ENCODE measurements around the gene TMED1. TPM values are rescaled to one million over a fixed set of nuclear protein-coding genes. Genes with fewer than 3 reads are reported as not detected.

The TMED1 gene
- total RNA-seq, 1 experiment from 2014 or later: 21.3 TPM

GRCh38 chr19:10817291-10818038, 18.5 kb downstream of the TMED1 start:
- intact Hi-C loops (cut with micrococcal nuclease; ENCODE audit: unreplicated experiment): no loop called here
- peaks cover 4% of the 10 kb centered on the region; the same call in 1 of the 2 replicates for H4K20me1 ChIP-seq (ENCODE audit: insufficient read depth)
- no peak overlapping the region for H2AFZ ChIP-seq
- no peak overlapping the region for H3K4me2 ChIP-seq
- H3K27ac ChIP-seq: no peak overlapping the region
- TF ChIP-seq EZH2 (IDR thresholded peaks at IDR 0.05; ENCODE audit: low read depth) (no peak), CTCF (conservative IDR thresholded peaks at IDR 0.05) (no peak)
- DNase-seq: no peak
- 0 out of 2 replicates have a peak, but pooled peaks cover 5% of the 10 kb centered on the region for H3K36me3 ChIP-seq (ENCODE audit: low read depth)
- no peaks in the 10 kb centered on the region for H3K79me2 ChIP-seq (ENCODE audit: low read depth)
- no peak overlapping the region for H3K4me3 ChIP-seq
- no peaks in the 10 kb centered on the region for H3K9me2 ChIP-seq (ENCODE audit: insufficient read depth)
- H3K4me1 ChIP-seq (replicated peaks; ENCODE audit: insufficient read depth): no peaks in the 10 kb centered on the region
- POLR2A ChIA-PET (ENCODE audit: unreplicated experiment): no interaction called here
- H3F3A ChIP-seq (ENCODE audit: insufficient read depth, low read depth): peaks cover 17% of the 10 kb centered on the region; the same call in 1 of the 2 replicates
- CTCF ChIA-PET: no interaction called here
- no peaks in the 10 kb centered on the region for H3K9me3 ChIP-seq (ENCODE audit: insufficient read depth, low read depth)
- no TSS peak for BruUV-seq (replicated peaks)
- no peaks in the 10 kb centered on the region for H3K27me3 ChIP-seq (ENCODE audit: insufficient read depth, low read depth)

- H3K4me1 ChIP-seq (replicated peaks; ENCODE audit: insufficient read depth): no peaks in the 10 kb centered on the region
- H3K36me3 ChIP-seq (ENCODE audit: low read depth): 0 out of 2 replicates have a peak, but pooled peaks cover 5% of the 10 kb centered on the region
- H3K9me2 ChIP-seq (ENCODE audit: insufficient read depth): no peaks in the 10 kb centered on the region
- CTCF ChIA-PET: no interaction called here
- POLR2A ChIA-PET (ENCODE audit: unreplicated experiment): no interaction called here
- no TSS peak for BruUV-seq (replicated peaks)
- H3F3A ChIP-seq (ENCODE audit: insufficient read depth, low read depth): peaks cover 17% of the 10 kb centered on the region; the same call in 1 of the 2 replicates
- no peak overlapping the region for H2AFZ ChIP-seq
- H4K20me1 ChIP-seq (ENCODE audit: insufficient read depth): peaks cover 4% of the 10 kb centered on the region; the same call in 1 of the 2 replicates
- intact Hi-C loops (cut with micrococcal nuclease; ENCODE audit: unreplicated experiment): no loop called here
- H3K79me2 ChIP-seq (ENCODE audit: low read depth): no peaks in the 10 kb centered on the region
- DNase-seq: no peak
- no peaks in the 10 kb centered on the region for H3K27me3 ChIP-seq (ENCODE audit: insufficient read depth, low read depth)
- TF ChIP-seq CTCF (conservative IDR thresholded peaks at IDR 0.05): no peak
- no peak for TF ChIP-seq EZH2 (IDR thresholded peaks at IDR 0.05; ENCODE audit: low read depth)
- no peaks in the 10 kb centered on the region for H3K9me3 ChIP-seq (ENCODE audit: insufficient read depth, low read depth)
- no peak overlapping the region for H3K27ac ChIP-seq
- no peak overlapping the region for H3K4me2 ChIP-seq
- H3K4me3 ChIP-seq: no peak overlapping the region
These were observed 19.3 kb downstream of the TMED1 start for GRCh38 chr19:10816691-10817090.

GRCh38 chr19:10815969-10816644, 19.9 kb downstream of the TMED1 start:
- H4K20me1 ChIP-seq (ENCODE audit: insufficient read depth): peaks cover 4% of the 10 kb centered on the region; the same call in 1 of the 2 replicates
- H3K36me3 ChIP-seq (ENCODE audit: low read depth): 0 out of 2 replicates have a peak, but pooled peaks cover 5% of the 10 kb centered on the region
- no peaks in the 10 kb centered on the region for H3K4me1 ChIP-seq (replicated peaks; ENCODE audit: insufficient read depth)
- CTCF ChIA-PET: no interaction called here
- no peak overlapping the region for H2AFZ ChIP-seq
- H3K9me2 ChIP-seq (ENCODE audit: insufficient read depth): no peaks in the 10 kb centered on the region
- H3K9me3 ChIP-seq (ENCODE audit: insufficient read depth, low read depth): no peaks in the 10 kb centered on the region
- intact Hi-C loops (cut with micrococcal nuclease; ENCODE audit: unreplicated experiment): no loop called here
- no TSS peak for BruUV-seq (replicated peaks)
- TF ChIP-seq CTCF (conservative IDR thresholded peaks at IDR 0.05) (no peak), EZH2 (IDR thresholded peaks at IDR 0.05; ENCODE audit: low read depth) (no peak)
- no peak overlapping the region for H3K4me2 ChIP-seq
- peaks cover 17% of the 10 kb centered on the region; the same call in 1 of the 2 replicates for H3F3A ChIP-seq (ENCODE audit: insufficient read depth, low read depth)
- POLR2A ChIA-PET (ENCODE audit: unreplicated experiment): no interaction called here
- H3K27ac ChIP-seq: no peak overlapping the region
- DNase-seq: no peak
- H3K4me3 ChIP-seq: no peak overlapping the region
- H3K79me2 ChIP-seq (ENCODE audit: low read depth): no peaks in the 10 kb centered on the region
- no peaks in the 10 kb centered on the region for H3K27me3 ChIP-seq (ENCODE audit: insufficient read depth, low read depth)
